ENCODE measurements around the gene IL15RA.
"Not testable (repeated sequence)": the region's sequence is repeated elsewhere in the genome, so short reads cannot be mapped to it uniquely, and the experiment has no call there.

Gene IL15RA

GRCh38 chr10:5970527-5970926 lies 6.8 kb downstream of the IL15RA start:
- DNase-seq (ENCODE audit: low read depth in 2 of 2) = no peak

GRCh38 chr10:5970066-5970465 lies 7.3 kb downstream of the IL15RA start:
- no peak for DNase-seq (ENCODE audit: low read depth in 2 of 2)

GRCh38 chr10:5968681-5969453 lies 8.5 kb downstream of the IL15RA start:
- DNase-seq (ENCODE audit: low read depth in 2 of 2) = no peak

- DNase-seq (ENCODE audit: low read depth in 2 of 2) = no peak
Measured at GRCh38 chr10:5968037-5968680, 9.2 kb downstream of the IL15RA start.

- no peak for DNase-seq (ENCODE audit: low read depth in 2 of 2)
Measured at GRCh38 chr10:5965266-5965665, 12.1 kb downstream of the IL15RA start.

GRCh38 chr10:5964736-5965135 lies 12.6 kb downstream of the IL15RA start:
- DNase-seq (ENCODE audit: low read depth in 2 of 2) = no peak

- DNase-seq (ENCODE audit: low read depth in 2 of 2) = no peak
Measured at GRCh38 chr10:5963591-5963990, 13.8 kb downstream of the IL15RA start.

- no peak for DNase-seq (ENCODE audit: low read depth in 2 of 2)
Measured at GRCh38 chr10:5963071-5963470, 14.3 kb downstream of the IL15RA start.

GRCh38 chr10:5962358-5962940 lies 14.9 kb downstream of the IL15RA start:
- DNase-seq (ENCODE audit: low read depth in 2 of 2) = not testable (repeated sequence)

GRCh38 chr10:5961405-5962100 lies 15.8 kb downstream of the IL15RA start:
- DNase-seq (ENCODE audit: low read depth in 2 of 2) = no peak

GRCh38 chr10:5960973-5961275 lies 16.4 kb downstream of the IL15RA start:
- DNase-seq (ENCODE audit: low read depth in 2 of 2) = not testable (repeated sequence)

GRCh38 chr10:5960070-5960972 lies 17.0 kb downstream of the IL15RA start:
- no peak for DNase-seq (ENCODE audit: low read depth in 2 of 2)

GRCh38 chr10:5959581-5960069 lies 17.7 kb downstream of the IL15RA start:
- no peak for DNase-seq (ENCODE audit: low read depth in 2 of 2)

GRCh38 chr10:5959142-5959541 lies 18.2 kb downstream of the IL15RA start:
- DNase-seq (ENCODE audit: low read depth in 2 of 2) = no peak

- DNase-seq (ENCODE audit: low read depth in 2 of 2) = no peak
Measured at GRCh38 chr10:5958675-5959074, 18.7 kb downstream of the IL15RA start.

- DNase-seq (ENCODE audit: low read depth in 2 of 2) = no peak
Measured at GRCh38 chr10:5958077-5958476, 19.3 kb downstream of the IL15RA start.

GRCh38 chr10:5956146-5956936 lies 21.0 kb downstream of the IL15RA start:
- DNase-seq (ENCODE audit: low read depth in 2 of 2) = no peak

GRCh38 chr10:5953676-5954075 lies 23.7 kb downstream of the IL15RA start:
- DNase-seq (ENCODE audit: low read depth in 2 of 2) = no peak

GRCh38 chr10:5952731-5953385 lies 24.5 kb downstream of the IL15RA start:
- DNase-seq (ENCODE audit: low read depth in 2 of 2) = no peak

All from stimulated activated CD8-positive, alpha-beta memory T cell treated with anti-CD3 and anti-CD28 coated beads, Interleukin-7, amount 100 ng/mL, for 1 hour (primary cell).